ENCODE results near the gene CHD9. TPM values are rescaled to one million over a fixed set of nuclear protein-coding genes. Genes with fewer than 3 reads are reported as not detected.

Gene CHD9
- total RNA-seq, 4 donors from 2014 or later = 24.5 to 84.0 (median 48.2) TPM

DNA sequence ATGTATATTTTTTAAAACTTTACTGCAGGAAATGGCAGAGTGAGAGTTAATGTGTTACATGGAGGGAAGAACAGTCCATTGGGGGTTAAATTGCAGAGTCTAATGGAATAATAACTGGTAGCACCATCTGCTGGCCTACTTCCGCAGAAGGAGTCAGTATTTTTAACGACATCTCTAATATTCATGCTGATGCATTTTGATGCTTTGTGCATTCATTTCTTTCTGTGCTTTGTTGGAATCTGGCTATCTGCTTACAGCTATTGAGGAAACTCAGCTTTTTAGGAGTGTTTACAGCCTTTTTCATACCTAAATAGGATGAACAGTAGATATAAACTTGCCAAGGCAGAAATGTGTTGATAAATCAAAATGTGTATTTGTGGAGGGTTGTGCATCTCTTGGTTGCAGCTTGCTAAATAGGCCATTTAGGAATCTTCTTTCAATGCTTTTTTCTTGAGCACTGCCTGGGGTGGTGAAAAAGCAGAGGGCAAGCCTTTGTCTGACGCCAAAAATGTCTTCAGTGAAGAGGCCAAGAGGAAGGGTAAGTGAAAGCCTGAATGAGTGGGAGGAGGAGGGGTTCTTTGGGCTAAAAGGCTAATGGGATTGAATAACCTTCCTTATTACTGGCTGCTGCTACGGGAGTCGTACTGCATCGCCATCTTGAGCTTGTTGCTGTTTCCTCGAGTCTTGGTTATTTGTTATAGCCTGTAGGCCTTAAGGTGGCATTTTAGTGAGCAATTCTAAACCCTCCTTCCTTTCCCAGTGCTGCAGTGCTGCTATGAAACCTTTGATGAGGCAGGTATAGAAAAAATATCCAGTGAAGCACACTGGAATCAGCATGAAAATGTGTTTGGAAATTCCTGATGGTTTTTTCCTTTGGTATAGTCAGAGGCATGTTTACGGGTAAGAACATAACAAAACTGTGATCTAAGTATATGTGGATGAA lies 153.3 kb downstream of the CHD9 start:
- peak; percentile 28 to 45 for DNase-seq
- H3K9me3 ChIP-seq = no peaks in the 10 kb centered on the region
- peaks cover 68 to 72% of the 10 kb centered on the region in 2 donors for H3K4me1 ChIP-seq
- ATAC-seq = peak; percentile 86 to 95
- H3K36me3 ChIP-seq = no peaks in the 10 kb centered on the region
- TF ChIP-seq CTCF (IDR thresholded peaks at IDR 0.05 in 4 of 5, conservative IDR thresholded peaks at IDR 0.05 in 1 of 5) = peak; percentile 22 to 58 (median 51)
- TF ChIP-seq POLR2A (IDR thresholded peaks at IDR 0.05) = no peak
- H3K4me3 ChIP-seq = peak overlapping the region; percentile 32 to 56 (median 43)
- in situ Hi-C loops (cut with MboI; ENCODE audit: low sequenced_read_pairs in 4 of 4) (loop anchor here in 2 of 4 donors (5.0 to 10.0 kb wide), 2 partner anchors 151 to 153 kb away; partner anchors contain the start of genes CHD9 (in 1 of the 2) and CHD9NB (in 1 of the 2)), intact Hi-C loops (cut with DNase I; ENCODE audit: low total_unique reads) (loop anchor here (1.0 kb wide), 3 partner anchors 78 to 153 kb away; no protein-coding TSS in a partner anchor)
- peak overlapping the region; percentile 70 to 90 (median 76) for H3K27ac ChIP-seq
- H3K27me3 ChIP-seq = no peaks in the 10 kb centered on the region

DNA sequence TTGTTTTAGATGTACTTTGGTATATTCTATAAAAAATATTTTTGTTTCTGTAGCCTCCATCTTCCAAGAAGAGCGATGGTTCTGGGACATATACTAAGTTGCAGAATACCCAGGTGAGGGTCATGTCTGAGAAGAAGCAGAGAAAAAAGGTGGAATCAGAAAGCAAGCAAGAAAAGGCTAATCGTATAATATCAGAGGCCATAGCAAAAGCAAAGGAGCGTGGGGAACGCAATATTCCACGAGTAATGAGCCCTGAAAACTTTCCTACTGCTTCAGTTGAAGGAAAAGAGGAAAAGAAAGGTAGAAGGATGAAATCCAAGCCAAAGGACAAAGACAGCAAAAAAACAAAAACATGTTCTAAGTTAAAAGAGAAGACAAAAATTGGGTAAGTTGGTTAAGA lies 154.6 kb downstream of the CHD9 start:
- Histone ChIP-seq H3K4me3 (peak overlapping the region; percentile 32 to 56 (median 43)), H3K9me3 (no peaks in the 10 kb centered on the region), H3K4me1 (peaks cover 78 to 80% of the 10 kb centered on the region in 2 donors), H3K27me3 (no peaks in the 10 kb centered on the region), H3K36me3 (no peaks in the 10 kb centered on the region), H3K27ac (peak overlapping the region; percentile 70 to 90 (median 76))
- ATAC-seq (no peak), DNase-seq (no peak)
- TF ChIP-seq POLR2A (IDR thresholded peaks at IDR 0.05) (no peak), CTCF (IDR thresholded peaks at IDR 0.05 in 4 of 5, conservative IDR thresholded peaks at IDR 0.05 in 1 of 5) (no peak)
- intact Hi-C loops (cut with DNase I; ENCODE audit: low total_unique reads) (no loop called here), in situ Hi-C loops (cut with MboI; ENCODE audit: low sequenced_read_pairs in 4 of 4) (loop anchor here in 2 of 4 donors (5.0 to 10.0 kb wide), 2 partner anchors 152 to 155 kb away; partner anchors contain the start of genes CHD9 (in 1 of the 2) and CHD9NB (in 1 of the 2))

GRCh38 chr16:53209877-53210276 lies 155.1 kb downstream of the CHD9 start:
- Histone ChIP-seq H3K36me3 (no peaks in the 10 kb centered on the region), H3K4me3 (peak overlapping the region; percentile 32 to 56 (median 43)), H3K4me1 (peaks cover 73 to 76% of the 10 kb centered on the region in 2 donors), H3K9me3 (no peaks in the 10 kb centered on the region), H3K27ac (peak overlapping the region; percentile 70 to 90 (median 76)), H3K27me3 (no peaks in the 10 kb centered on the region)
- intact Hi-C loops (cut with DNase I; ENCODE audit: low total_unique reads) (no loop called here), in situ Hi-C loops (cut with MboI; ENCODE audit: low sequenced_read_pairs in 4 of 4) (loop anchor here in 2 of 4 donors (5.0 to 10.0 kb wide), 2 partner anchors 153 to 155 kb away; partner anchors contain the start of genes CHD9 (in 1 of the 2) and CHD9NB (in 1 of the 2))
- DNase-seq (no peak), ATAC-seq (no peak)
- TF ChIP-seq POLR2A (IDR thresholded peaks at IDR 0.05) (no peak), CTCF (IDR thresholded peaks at IDR 0.05 in 4 of 5, conservative IDR thresholded peaks at IDR 0.05 in 1 of 5) (no peak)

DNA sequence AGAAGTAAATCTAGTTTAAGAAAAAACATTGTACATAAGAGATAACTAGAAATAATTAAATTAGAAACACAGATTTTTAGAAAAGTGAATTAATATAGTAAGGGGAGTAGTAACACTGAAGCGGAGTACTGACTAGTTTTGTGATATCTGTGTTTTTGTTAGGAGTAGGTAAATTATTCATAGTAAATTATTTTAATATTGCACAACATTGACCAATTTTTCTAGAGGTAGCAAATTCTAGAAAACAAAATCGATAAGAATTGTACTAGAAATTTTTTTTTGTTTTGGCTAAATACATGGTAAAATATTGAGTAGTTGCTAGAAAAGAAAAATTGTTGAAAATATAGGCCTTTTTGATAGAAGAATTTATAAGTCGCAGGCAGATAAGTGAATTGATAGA lies 156.5 kb downstream of the CHD9 start:
- no peaks in the 10 kb centered on the region for H3K9me3 ChIP-seq
- peaks cover 80% of the 10 kb centered on the region in 2 donors for H3K4me1 ChIP-seq
- ATAC-seq (no peak), DNase-seq (no peak)
- TF ChIP-seq CTCF (IDR thresholded peaks at IDR 0.05 in 4 of 5, conservative IDR thresholded peaks at IDR 0.05 in 1 of 5) = no peak
- TF ChIP-seq POLR2A (IDR thresholded peaks at IDR 0.05) = no peak
- H3K36me3 ChIP-seq = no peaks in the 10 kb centered on the region
- H3K27ac ChIP-seq = peak overlapping the region in 2 of 4 donors; percentile 70 to 72
- intact Hi-C loops (cut with DNase I; ENCODE audit: low total_unique reads) (no loop called here), in situ Hi-C loops (cut with MboI; ENCODE audit: low sequenced_read_pairs in 4 of 4) (no loop called here)
- H3K27me3 ChIP-seq = no peaks in the 10 kb centered on the region
- H3K4me3 ChIP-seq = no peak overlapping the region

Data from gastrocnemius medialis (tissue), 4 donors.